ENCODE measurements around the gene CPSF4L. TPM values are rescaled to one million over a fixed set of nuclear protein-coding genes. Genes with fewer than 3 reads are reported as not detected.

CPSF4L gene
- total RNA-seq, 2 donors from 2014 or later: not detected

DNA sequence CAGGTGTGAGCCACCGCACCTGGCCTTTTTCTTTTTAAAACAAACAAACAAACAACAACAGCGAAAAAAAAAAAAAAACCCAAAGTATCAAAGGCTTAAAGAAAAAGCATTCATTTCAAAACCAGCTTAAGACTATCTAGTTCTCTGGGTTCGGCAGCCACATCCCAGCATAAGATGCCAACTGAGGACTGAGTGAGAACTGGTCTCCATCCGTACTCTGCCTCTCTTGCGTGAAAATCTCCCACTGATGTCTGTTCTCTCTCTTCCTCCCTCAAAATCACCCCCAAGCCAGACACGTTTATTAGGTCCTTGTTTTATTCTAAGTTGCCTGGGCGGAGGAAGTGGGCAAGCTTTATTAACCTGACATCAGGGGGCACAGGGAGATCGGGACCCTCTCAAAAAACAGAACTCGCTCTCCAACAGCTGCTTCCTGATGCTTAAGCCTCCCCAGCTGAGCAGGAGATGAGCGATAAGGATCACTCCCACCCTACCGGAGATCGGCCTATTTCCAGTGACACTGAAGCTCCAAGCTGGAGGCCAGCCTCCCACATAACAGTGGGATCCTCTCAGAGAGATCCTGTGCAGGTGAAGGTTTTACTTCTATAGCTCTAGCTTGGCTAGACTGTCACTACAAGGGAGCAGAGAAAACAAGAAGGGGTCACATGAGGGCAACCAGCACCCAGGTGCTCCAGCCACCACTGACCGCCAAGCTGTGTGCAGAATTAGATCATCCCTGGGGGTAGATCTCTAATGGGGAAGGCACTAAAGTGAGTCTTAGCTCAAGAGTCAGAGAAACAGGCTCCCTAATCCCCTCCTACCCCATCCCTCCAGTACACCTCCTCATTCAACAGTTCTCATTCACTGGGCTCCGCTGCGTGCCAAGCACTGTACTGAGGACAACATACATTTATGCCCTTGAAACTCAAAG, 36.5 kb upstream of the CPSF4L start:
- Mint-ChIP-seq H3K4me3 (no peak overlapping the region), H3K4me1 (no peaks in the 10 kb centered on the region), H3K36me3 (ENCODE audit: low read depth) (peaks cover under 1% of the 10 kb centered on the region), H3K27ac (no peak overlapping the region), H3K27me3 (no peaks in the 10 kb centered on the region)
- no peak for ATAC-seq
- DNase-seq: no peak
- H3K9me3 ChIP-seq (ENCODE audit: control insufficient read depth, low read length, poor library complexity, severe bottlenecking): no peaks in the 10 kb centered on the region

DNA sequence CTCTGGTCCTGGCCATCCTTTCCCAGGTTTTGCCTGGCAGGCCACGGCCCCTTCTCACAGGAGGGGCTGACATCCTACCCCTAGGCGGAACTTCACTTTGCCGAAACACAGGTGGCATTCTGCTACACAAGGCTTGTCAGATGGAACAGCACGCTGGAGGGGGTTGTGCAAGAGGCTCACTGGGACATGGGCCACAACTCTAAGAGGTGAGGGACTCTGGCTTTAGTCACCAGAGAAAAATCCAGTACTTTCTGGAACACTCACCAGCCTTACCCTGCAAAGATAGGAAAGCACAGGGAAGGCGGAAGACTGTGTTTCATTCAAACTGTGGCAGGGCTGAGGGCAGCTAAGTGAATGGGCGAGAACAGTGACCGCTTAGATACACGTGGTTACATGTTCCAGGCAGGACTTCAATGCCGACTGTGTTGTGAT, 31.8 kb upstream of the CPSF4L start:
- DNase-seq: no peak
- H3K27me3 Mint-ChIP-seq: peaks cover 4% of the 10 kb centered on the region
- no peak overlapping the region for H3K27ac Mint-ChIP-seq
- H3K4me3 Mint-ChIP-seq: no peak overlapping the region
- peaks cover 21% of the 10 kb centered on the region for H3K4me1 Mint-ChIP-seq
- no peaks in the 10 kb centered on the region for H3K9me3 ChIP-seq (ENCODE audit: control insufficient read depth, low read length, poor library complexity, severe bottlenecking)
- ATAC-seq: no peak
- H3K36me3 Mint-ChIP-seq (ENCODE audit: low read depth): peaks cover 4% of the 10 kb centered on the region

DNA sequence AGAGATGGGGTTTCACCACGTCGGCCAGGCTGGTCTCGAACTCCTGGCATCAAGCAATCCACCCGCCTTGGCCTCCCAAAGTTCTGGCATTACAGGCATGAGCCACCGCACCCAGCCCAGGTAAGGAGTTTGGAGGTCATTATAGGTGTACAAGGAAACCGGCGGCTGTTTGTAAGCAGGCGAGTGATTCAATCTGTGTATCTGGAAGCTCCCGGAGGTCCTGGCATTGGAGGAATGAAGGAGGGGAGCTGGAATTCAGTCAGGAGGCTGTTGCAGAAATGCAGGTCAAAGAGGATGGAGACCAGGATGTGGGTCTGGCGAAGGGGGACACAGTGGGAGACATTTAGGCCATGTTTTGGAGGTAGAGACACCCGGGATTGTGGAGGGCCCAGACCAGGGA, 31.4 kb upstream of the CPSF4L start:
- Mint-ChIP-seq H3K27ac (no peak overlapping the region), H3K4me1 (peaks cover 21% of the 10 kb centered on the region), H3K4me3 (no peak overlapping the region), H3K27me3 (peaks cover 4% of the 10 kb centered on the region), H3K36me3 (ENCODE audit: low read depth) (peaks cover 4% of the 10 kb centered on the region)
- no peaks in the 10 kb centered on the region for H3K9me3 ChIP-seq (ENCODE audit: control insufficient read depth, low read length, poor library complexity, severe bottlenecking)
- DNase-seq (no peak), ATAC-seq (no peak)

- peaks cover 4% of the 10 kb centered on the region for H3K36me3 Mint-ChIP-seq (ENCODE audit: low read depth)
- H3K4me3 Mint-ChIP-seq: no peak overlapping the region
- peaks cover 13% of the 10 kb centered on the region for H3K27me3 Mint-ChIP-seq
- H3K27ac Mint-ChIP-seq: no peak overlapping the region
- ATAC-seq (no peak), DNase-seq (no peak)
- H3K4me1 Mint-ChIP-seq: peaks cover 21% of the 10 kb centered on the region
- no peaks in the 10 kb centered on the region for H3K9me3 ChIP-seq (ENCODE audit: control insufficient read depth, low read length, poor library complexity, severe bottlenecking)
These were observed 30.4 kb upstream of the CPSF4L start for GRCh38 chr17:73292031-73292531.

DNA sequence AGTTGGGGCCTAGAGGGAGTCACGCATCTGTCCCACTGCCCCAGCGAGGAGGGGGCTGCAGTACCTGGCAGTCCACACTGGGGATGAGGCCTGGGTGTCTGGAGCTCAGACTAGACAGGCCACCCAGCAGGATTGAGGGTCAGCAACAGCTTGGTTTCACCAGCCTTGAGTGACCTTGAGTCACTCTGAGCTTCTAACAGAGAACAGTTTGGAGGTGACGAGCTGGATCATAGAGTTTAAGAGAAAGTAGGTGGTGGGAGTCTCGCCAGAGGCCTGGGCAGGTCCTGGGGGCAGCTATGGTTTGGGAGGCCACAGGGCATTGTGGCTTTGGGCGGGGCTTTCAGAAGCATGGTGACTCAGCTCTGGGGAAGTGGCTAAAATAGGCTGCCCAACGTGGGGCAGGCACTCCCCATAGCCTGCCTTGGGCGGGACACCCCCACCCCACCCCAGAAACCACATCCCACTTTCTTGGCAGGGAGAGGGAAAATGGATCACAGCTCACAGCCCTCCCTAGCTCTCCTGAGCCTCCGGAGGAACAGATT, 29.7 kb upstream of the CPSF4L start:
- Mint-ChIP-seq H3K4me1 (peaks cover 21% of the 10 kb centered on the region), H3K27ac (peak overlapping the region; percentile 63), H3K27me3 (peaks cover 21% of the 10 kb centered on the region), H3K36me3 (ENCODE audit: low read depth) (peaks cover 4% of the 10 kb centered on the region), H3K4me3 (no peak overlapping the region)
- peak; percentile 48 for ATAC-seq
- no peaks in the 10 kb centered on the region for H3K9me3 ChIP-seq (ENCODE audit: control insufficient read depth, low read length, poor library complexity, severe bottlenecking)
- DNase-seq: no peak

- no peaks in the 10 kb centered on the region for H3K9me3 ChIP-seq (ENCODE audit: control insufficient read depth, low read length, poor library complexity, severe bottlenecking)
- Mint-ChIP-seq H3K4me1 (peaks cover 21% of the 10 kb centered on the region), H3K27ac (peak overlapping the region; percentile 63), H3K4me3 (no peak overlapping the region), H3K36me3 (ENCODE audit: low read depth) (peaks cover 4% of the 10 kb centered on the region), H3K27me3 (peaks cover 24% of the 10 kb centered on the region)
- DNase-seq (no peak), ATAC-seq (no peak)
These were observed 28.9 kb upstream of the CPSF4L start for GRCh38 chr17:73290399-73291259.

GRCh38 chr17:73289549-73290254, 28.0 kb upstream of the CPSF4L start:
- no peak overlapping the region for H3K27ac Mint-ChIP-seq

DNA sequence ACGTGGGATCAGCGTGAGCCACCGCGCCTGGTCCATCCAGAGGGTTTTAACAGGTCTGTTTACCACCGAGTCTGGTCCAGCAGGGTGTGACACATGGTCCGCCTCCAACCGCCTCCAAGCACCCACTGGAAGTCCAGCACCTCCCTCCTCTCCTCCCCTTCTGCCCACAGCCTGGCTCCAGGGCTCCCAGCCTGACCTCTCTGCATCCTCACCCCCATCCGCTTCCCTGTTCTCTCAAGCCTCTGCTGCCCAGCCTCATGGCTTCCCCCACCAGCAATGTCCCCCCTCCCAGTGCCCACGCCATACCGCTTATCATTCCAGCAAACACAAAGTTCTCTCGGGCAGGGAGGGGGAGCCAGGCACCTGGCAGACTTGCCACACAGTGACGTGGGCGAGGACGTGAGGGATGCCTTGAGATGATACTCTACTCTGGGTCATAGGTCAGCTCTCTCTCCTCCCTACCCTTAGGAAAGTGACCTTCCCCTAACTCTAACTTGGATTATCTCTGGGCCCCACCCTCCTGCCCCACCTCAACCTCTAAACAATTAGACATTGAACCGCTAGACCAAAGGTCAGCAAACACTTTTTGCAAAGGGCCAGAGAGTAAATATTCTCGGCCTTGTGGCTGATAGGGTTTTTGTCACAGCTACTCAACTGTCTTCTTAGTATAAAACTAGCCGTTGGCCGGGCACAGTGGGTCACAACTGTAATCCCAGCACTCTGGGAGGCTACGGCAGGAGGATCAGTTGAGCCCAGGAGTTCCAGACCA, 27.0 kb upstream of the CPSF4L start:
- Mint-ChIP-seq H3K27me3 (peaks cover 24% of the 10 kb centered on the region), H3K4me3 (no peak overlapping the region), H3K36me3 (ENCODE audit: low read depth) (peaks cover 4% of the 10 kb centered on the region), H3K4me1 (peaks cover 21% of the 10 kb centered on the region), H3K27ac (peak overlapping the region; percentile 34)
- ATAC-seq: no peak
- no peaks in the 10 kb centered on the region for H3K9me3 ChIP-seq (ENCODE audit: control insufficient read depth, low read length, poor library complexity, severe bottlenecking)
- no peak for DNase-seq

More at GRCh38 chr17:73289549-73290254, 28.0 kb upstream of the CPSF4L start:
- no peaks in the 10 kb centered on the region for H3K9me3 ChIP-seq (ENCODE audit: control insufficient read depth, low read length, poor library complexity, severe bottlenecking)
- ATAC-seq: no peak
- peaks cover 4% of the 10 kb centered on the region for H3K36me3 Mint-ChIP-seq (ENCODE audit: low read depth)
- H3K27me3 Mint-ChIP-seq: peaks cover 24% of the 10 kb centered on the region
- H3K4me3 Mint-ChIP-seq: no peak overlapping the region
- H3K4me1 Mint-ChIP-seq: peaks cover 21% of the 10 kb centered on the region
- no peak for DNase-seq

DNA sequence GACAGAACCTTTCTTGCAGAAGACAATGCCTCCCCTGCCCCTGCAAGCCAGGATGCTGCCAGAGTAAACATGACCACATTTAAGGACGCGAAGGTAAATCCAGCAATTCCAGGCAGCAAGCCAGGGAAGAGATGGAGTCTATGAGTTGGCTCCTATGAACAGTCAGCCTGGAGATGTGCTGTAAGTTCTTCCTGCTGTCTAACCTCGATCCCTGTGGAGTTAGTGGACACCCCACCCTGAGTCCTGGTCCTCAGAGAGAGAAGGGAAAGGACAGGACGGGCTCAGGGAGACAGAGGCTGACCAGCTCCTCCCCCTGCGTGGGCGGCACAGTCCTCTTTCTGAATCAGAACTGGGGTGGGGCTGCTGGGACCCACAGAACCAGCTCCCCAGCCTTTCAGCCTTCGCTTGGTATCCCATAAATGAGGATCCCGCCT, 25.2 kb upstream of the CPSF4L start:
- Mint-ChIP-seq H3K27ac (no peak overlapping the region), H3K27me3 (peaks cover 20% of the 10 kb centered on the region), H3K4me3 (no peak overlapping the region), H3K4me1 (peaks cover 21% of the 10 kb centered on the region), H3K36me3 (ENCODE audit: low read depth) (peaks cover 2% of the 10 kb centered on the region)
- DNase-seq (no peak), ATAC-seq (no peak)
- H3K9me3 ChIP-seq (ENCODE audit: control insufficient read depth, low read length, poor library complexity, severe bottlenecking): no peaks in the 10 kb centered on the region

GRCh38 chr17:73285916-73286862, 24.5 kb upstream of the CPSF4L start:
- peaks cover 20% of the 10 kb centered on the region for H3K27me3 Mint-ChIP-seq
- ATAC-seq: no peak

DNA sequence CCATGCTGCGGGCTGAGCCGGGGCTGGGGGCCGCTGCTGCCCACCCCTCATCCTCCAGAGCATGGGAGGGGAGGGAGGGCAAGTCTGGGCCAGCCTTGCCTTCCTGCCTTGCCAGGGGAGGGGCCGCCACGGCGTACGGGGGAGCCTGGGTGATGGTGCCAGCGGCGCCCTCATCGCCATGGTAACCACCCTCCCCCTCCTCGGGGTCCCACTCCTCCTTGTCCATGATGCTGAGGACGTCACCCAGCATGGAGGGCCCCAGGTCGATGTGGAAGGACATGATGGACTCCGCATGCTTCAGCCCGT, 23.9 kb upstream of the CPSF4L start:
- ATAC-seq (no peak), DNase-seq (no peak)
- Mint-ChIP-seq H3K4me3 (no peak overlapping the region), H3K27ac (no peak overlapping the region), H3K36me3 (ENCODE audit: low read depth) (peaks cover 2% of the 10 kb centered on the region), H3K27me3 (peaks cover 20% of the 10 kb centered on the region), H3K4me1 (peaks cover 12% of the 10 kb centered on the region)
- H3K9me3 ChIP-seq (ENCODE audit: control insufficient read depth, low read length, poor library complexity, severe bottlenecking): no peaks in the 10 kb centered on the region

More at GRCh38 chr17:73285916-73286862, 24.5 kb upstream of the CPSF4L start:
- H3K9me3 ChIP-seq (ENCODE audit: control insufficient read depth, low read length, poor library complexity, severe bottlenecking): no peaks in the 10 kb centered on the region
- no peak for DNase-seq
- Mint-ChIP-seq H3K36me3 (ENCODE audit: low read depth) (peaks cover 2% of the 10 kb centered on the region), H3K4me3 (no peak overlapping the region), H3K27ac (no peak overlapping the region), H3K4me1 (peaks cover 19% of the 10 kb centered on the region)
